Dermis microvascular lymphatic vessel endothelial cell (primary cell): ENCODE measurements around the gene PXDN. TPM values are rescaled to one million over a fixed set of nuclear protein-coding genes. Genes with fewer than 3 reads are reported as not detected.
A peak's percentile ranks its signal among the peaks of the same experiment; 100 is the strongest.
"Not testable (repeated sequence)": the region's sequence is repeated elsewhere in the genome, so short reads cannot be mapped to it uniquely, and the experiment has no call there.

Experiments
- DNase-seq, 2 donors: peaks; one replicate each; pipeline versions ENCODE4 v3.0.0 to v3.0.0-alpha.2; 2010; ENCODE audit warnings: low read depth in 2 of 2
- total RNA-seq: library from RNA; depleted of rRNA; stranded (reverse); fragments of >200 nt; gene quantifications from 2 replicates; pipeline ENCODE4 v1.2.1, GENCODE V29; 2014

The PXDN gene
- total RNA-seq, result 195 and 256 TPM in 2 replicates

GRCh38 chr2:1744446-1745170, at the start of gene PXDN:
Gene PXDN (minus strand): TSS chr2:1744515. CDS start chr2:1744455, 60 bp downstream.
- peak in 1 of 2 donors; percentile 60 for DNase-seq

- DNase-seq, result no peak
Measured at GRCh38 chr2:1793868-1794445, 49.6 kb upstream of the PXDN start.

GRCh38 chr2:1793001-1793867, 48.9 kb upstream of the PXDN start:
- no peak for DNase-seq

- DNase-seq, result no peak
Measured at GRCh38 chr2:1791685-1792435, 47.5 kb upstream of the PXDN start.

- no peak for DNase-seq
Measured at GRCh38 chr2:1791006-1791605, 46.8 kb upstream of the PXDN start.

- DNase-seq, result no peak
Measured at GRCh38 chr2:1790473-1790872, 46.2 kb upstream of the PXDN start.

GRCh38 chr2:1789610-1790009, 45.3 kb upstream of the PXDN start:
- DNase-seq, result no peak

GRCh38 chr2:1788478-1788959, 44.2 kb upstream of the PXDN start:
- DNase-seq, result no peak

GRCh38 chr2:1787755-1788477, 43.6 kb upstream of the PXDN start:
- no peak for DNase-seq

GRCh38 chr2:1784986-1785617, 40.8 kb upstream of the PXDN start:
- no peak for DNase-seq

- DNase-seq, result peak in 1 of 2 donors; percentile 3
Measured at GRCh38 chr2:1784087-1784486, 39.8 kb upstream of the PXDN start.

GRCh38 chr2:1782514-1782913, 38.2 kb upstream of the PXDN start:
- no peak for DNase-seq

GRCh38 chr2:1781291-1782080, 37.2 kb upstream of the PXDN start:
- DNase-seq, result no peak

- DNase-seq, result no peak
Measured at GRCh38 chr2:1780693-1781092, 36.4 kb upstream of the PXDN start.

- DNase-seq, result not testable (repeated sequence)
Measured at GRCh38 chr2:1780054-1780453, 35.7 kb upstream of the PXDN start.

- no peak for DNase-seq
Measured at GRCh38 chr2:1778566-1778965, 34.3 kb upstream of the PXDN start.

- DNase-seq, result no peak
Measured at GRCh38 chr2:1777781-1778180, 33.5 kb upstream of the PXDN start.

GRCh38 chr2:1777156-1777555, 32.8 kb upstream of the PXDN start:
- DNase-seq, result no peak

- no peak for DNase-seq
Measured at GRCh38 chr2:1775511-1776035, 31.3 kb upstream of the PXDN start.
